ENCODE measurements around the gene LRRC61. TPM values are rescaled to one million over a fixed set of nuclear protein-coding genes. Genes with fewer than 3 reads are reported as not detected.

Gene LRRC61
- polyA plus RNA-seq, 1 of the 3 experiments (the other 2 are of a cell fraction), result 0.99 TPM

- peak; percentile 77 for DNase-seq
- TF ChIP-seq FOXM1 (IDR thresholded peaks at IDR 0.05; ENCODE audit: low read depth) (no peak), RXRA (IDR thresholded peaks at IDR 0.05; ENCODE audit: borderline replicate concordance, low read depth) (no peak), SMC3 (IDR thresholded peaks at IDR 0.05; ENCODE audit: low read depth, low read length) (peak; percentile 88), TAF1 (IDR thresholded peaks at IDR 0.05; ENCODE audit: borderline replicate concordance, low read depth, low read length) (no peak), GABPA (IDR thresholded peaks at IDR 0.05; ENCODE audit: low read depth) (no peak), RFX5 (IDR thresholded peaks at IDR 0.05; ENCODE audit: low read length) (peak; percentile 35; the same call in 1 of the 2 replicates), GATA2 (CRISPR knock-in tag; IDR thresholded peaks at IDR 0.05) (no peak), REST (IDR thresholded peaks at IDR 0.05; ENCODE audit: low read depth, low read length) (no peak), TCF12 (IDR thresholded peaks at IDR 0.05) (no peak), EZH2phosphoT487 (IDR thresholded peaks at IDR 0.05; ENCODE audit: borderline replicate concordance, low read depth) (no peak), MAX (IDR thresholded peaks at IDR 0.05; ENCODE audit: low read depth) (no peak), TEAD4 (IDR thresholded peaks at IDR 0.05; ENCODE audit: borderline replicate concordance, insufficient read depth) (no peak), FOXJ3 (CRISPR knock-in tag; IDR thresholded peaks at IDR 0.05) (no peak), USF2 (IDR thresholded peaks at IDR 0.05; ENCODE audit: borderline replicate concordance, low read depth, low read length) (no peak), IRF3 (IDR thresholded peaks at IDR 0.05; ENCODE audit: low read depth, low read length) (no peak), CTCF (IDR thresholded peaks at IDR 0.05) (peak; percentile 95), ZBTB33 (IDR thresholded peaks at IDR 0.05; ENCODE audit: borderline replicate concordance, low read depth) (no peak), PBX3 (IDR thresholded peaks at IDR 0.05) (no peak), NRF1 (IDR thresholded peaks at IDR 0.05; ENCODE audit: low read depth, low read length) (0 out of 2 replicates have a peak, but pooled peaks have one; percentile 13), NFIC (IDR thresholded peaks at IDR 0.05; ENCODE audit: borderline replicate concordance) (no peak), RAD21 (IDR thresholded peaks at IDR 0.05; ENCODE audit: low read length) (peak; percentile 80), SIN3A (IDR thresholded peaks at IDR 0.05; ENCODE audit: borderline replicate concordance, low read depth, low read length) (no peak)
Observed at GRCh38 chr7:150356265-150356897, 33.2 kb downstream of the LRRC61 start.

More at GRCh38 chr7:150356265-150356897, 33.2 kb downstream of the LRRC61 start:
- WGBS (ENCODE audit: low lambda C conversion rate), result 20% methylated on average over 6 of the region's 6 CpGs
- Histone ChIP-seq H3K4me3 (ENCODE audit: low read depth in 2 of 2, low read length in 1 of 2) (no peak overlapping the region), H3K9me2 (no peaks in the 10 kb centered on the region), H3K9me3 (no peaks in the 10 kb centered on the region), H3K4me2 (no peak overlapping the region), H3K9ac (no peak overlapping the region), H3F3A (replicated peaks; ENCODE audit: insufficient read depth) (no peaks in the 10 kb centered on the region), H3K27me3 (ENCODE audit: insufficient read depth) (no peaks in the 10 kb centered on the region), H3K27ac (ENCODE audit: low read depth in 2 of 2, low read length in 1 of 2) (no peak overlapping the region), H3K36me3 (replicated peaks in 1 of 2; ENCODE audit: control insufficient read depth in 1 of 2, insufficient read depth in 2 of 2, low read length in 1 of 2) (no peaks in the 10 kb centered on the region), H3K4me1 (ENCODE audit: control insufficient read depth in 1 of 2, insufficient read depth in 2 of 2, low read depth in 1 of 2, low read length in 1 of 2) (no peaks in the 10 kb centered on the region), H4K20me1 (ENCODE audit: insufficient read depth) (no peaks in the 10 kb centered on the region), H3K79me2 (ENCODE audit: insufficient read depth) (no peaks in the 10 kb centered on the region), H2AFZ (ENCODE audit: low read depth) (peak overlapping the region; percentile 24; the same call in 1 of the 2 replicates)
- ChIA-PET POLR2A (no interaction called here), CTCF (interaction anchor here (0.7 to 5.7 kb wide), 22 partner anchors 9 to 93 kb away, joined by 3 to 57 read pairs (median 4); partner anchors contain the start of genes ACTR3C, LRRC61 and REPIN1)
